AG08396 (cell line): ENCODE results near the gene AIG1.
"Not testable (repeated sequence)": the region's sequence is repeated elsewhere in the genome, so short reads cannot be mapped to it uniquely, and the experiment has no call there.

Experiments used
- DNase-seq: peaks from one replicate; pipeline ENCODE4 v3.0.0; 2012; ENCODE audit warnings: low spot score, mixed read lengths

The AIG1 gene

GRCh38 chr6:143060806-143061596 is at the start of gene AIG1:
Gene AIG1, plus strand, starts transcription at chr6:143060889. Its CDS starts 37 bp downstream, at chr6:143060926.
- DNase-seq: peak; percentile 93

GRCh38 chr6:143014764-143015163 is 45.9 kb upstream of the AIG1 start:
- DNase-seq: no peak

- DNase-seq: no peak
Measured at GRCh38 chr6:143015300-143015706, 45.4 kb upstream of the AIG1 start.

- DNase-seq: no peak
Measured at GRCh38 chr6:143018955-143019354, 41.7 kb upstream of the AIG1 start.

- DNase-seq: not testable (repeated sequence)
Measured at GRCh38 chr6:143020862-143021261, 39.8 kb upstream of the AIG1 start.

- no peak for DNase-seq
Measured at GRCh38 chr6:143021543-143021942, 39.1 kb upstream of the AIG1 start.

- no peak for DNase-seq
Measured at GRCh38 chr6:143022587-143022986, 38.1 kb upstream of the AIG1 start.

- DNase-seq: no peak
Measured at GRCh38 chr6:143023695-143024094, 37.0 kb upstream of the AIG1 start.

GRCh38 chr6:143024977-143025376 is 35.7 kb upstream of the AIG1 start:
- no peak for DNase-seq

GRCh38 chr6:143026696-143027449 is 33.8 kb upstream of the AIG1 start:
- DNase-seq: no peak

GRCh38 chr6:143034689-143035334 is 25.9 kb upstream of the AIG1 start:
- no peak for DNase-seq

- no peak for DNase-seq
Measured at GRCh38 chr6:143037470-143037869, 23.2 kb upstream of the AIG1 start.

GRCh38 chr6:143038833-143039232 is 21.9 kb upstream of the AIG1 start:
- DNase-seq: no peak

- DNase-seq: no peak
Measured at GRCh38 chr6:143039548-143039947, 21.1 kb upstream of the AIG1 start.

GRCh38 chr6:143040018-143040417 is 20.7 kb upstream of the AIG1 start:
- DNase-seq: no peak

GRCh38 chr6:143044345-143044744 is 16.3 kb upstream of the AIG1 start:
- not testable (repeated sequence) for DNase-seq

GRCh38 chr6:143049611-143050010 is 11.1 kb upstream of the AIG1 start:
- DNase-seq: no peak

- no peak for DNase-seq
Measured at GRCh38 chr6:143050509-143050908, 10.2 kb upstream of the AIG1 start.

GRCh38 chr6:143052282-143052681 is 8.4 kb upstream of the AIG1 start:
- DNase-seq: no peak

GRCh38 chr6:143053856-143054255 is 6.8 kb upstream of the AIG1 start:
- DNase-seq: no peak

GRCh38 chr6:143054329-143054728 is 6.4 kb upstream of the AIG1 start:
- DNase-seq: no peak

- DNase-seq: no peak
Measured at GRCh38 chr6:143055213-143055612, 5.5 kb upstream of the AIG1 start.

- no peak for DNase-seq
Measured at GRCh38 chr6:143055891-143056290, 4.8 kb upstream of the AIG1 start.
